GM21825 (cell line): ENCODE data around the gene BCDIN3D.
"Not testable (repeated sequence)": the region's sequence is repeated elsewhere in the genome, so short reads cannot be mapped to it uniquely, and the experiment has no call there.

Experiments used
- ATAC-seq: cut with Tn5 transposase; IDR thresholded peaks from one replicate; pipeline ENCODE4 v1.9.1; 2021; ENCODE audit warnings: mild to moderate bottlenecking, moderate library complexity; ENCODE audit not compliant: unreplicated experiment

The BCDIN3D gene, protein sequence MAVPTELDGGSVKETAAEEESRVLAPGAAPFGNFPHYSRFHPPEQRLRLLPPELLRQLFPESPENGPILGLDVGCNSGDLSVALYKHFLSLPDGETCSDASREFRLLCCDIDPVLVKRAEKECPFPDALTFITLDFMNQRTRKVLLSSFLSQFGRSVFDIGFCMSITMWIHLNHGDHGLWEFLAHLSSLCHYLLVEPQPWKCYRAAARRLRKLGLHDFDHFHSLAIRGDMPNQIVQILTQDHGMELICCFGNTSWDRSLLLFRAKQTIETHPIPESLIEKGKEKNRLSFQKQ

DNA sequence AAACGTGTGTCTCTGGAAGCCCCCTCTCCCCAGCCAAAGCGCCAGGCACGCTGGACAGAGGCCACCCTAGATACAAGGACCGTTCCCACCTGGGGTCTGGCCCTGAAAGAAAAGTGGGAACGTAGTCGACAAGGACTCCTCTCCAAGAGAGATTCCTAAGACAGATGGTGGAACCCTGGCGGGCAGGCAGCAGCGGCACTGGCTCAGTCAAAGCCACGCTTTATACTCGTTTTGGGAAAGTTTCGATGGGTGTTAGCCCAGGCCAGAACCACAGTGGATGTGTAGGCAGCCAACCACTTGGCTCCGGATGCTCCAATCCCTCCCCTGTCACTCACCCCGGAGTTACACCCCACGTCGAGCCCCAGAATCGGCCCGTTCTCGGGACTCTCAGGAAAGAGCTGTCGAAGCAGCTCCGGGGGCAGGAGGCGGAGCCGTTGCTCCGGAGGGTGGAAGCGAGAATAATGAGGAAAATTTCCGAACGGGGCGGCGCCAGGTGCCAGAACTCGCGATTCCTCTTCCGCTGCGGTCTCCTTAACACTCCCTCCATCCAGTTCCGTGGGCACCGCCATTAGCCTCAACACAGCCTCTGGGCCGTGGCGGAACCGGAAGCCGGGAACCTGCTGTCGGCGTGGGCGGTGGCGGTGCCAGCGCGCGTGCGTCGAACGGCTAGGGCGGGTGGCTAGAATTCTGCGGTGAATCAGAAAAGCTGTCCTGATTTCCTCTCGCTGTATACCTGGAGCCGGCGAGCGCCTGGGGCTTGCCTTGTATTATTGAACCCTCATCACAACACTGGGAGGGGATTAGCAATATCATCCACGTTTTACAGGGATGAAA is at the start of gene BCDIN3D:
Gene BCDIN3D, minus strand, starts transcription at position 588 of the 834 bp plus-strand sequence. Its CDS starts 19 bp downstream, at position 569.
- ATAC-seq: peak; percentile 82

DNA sequence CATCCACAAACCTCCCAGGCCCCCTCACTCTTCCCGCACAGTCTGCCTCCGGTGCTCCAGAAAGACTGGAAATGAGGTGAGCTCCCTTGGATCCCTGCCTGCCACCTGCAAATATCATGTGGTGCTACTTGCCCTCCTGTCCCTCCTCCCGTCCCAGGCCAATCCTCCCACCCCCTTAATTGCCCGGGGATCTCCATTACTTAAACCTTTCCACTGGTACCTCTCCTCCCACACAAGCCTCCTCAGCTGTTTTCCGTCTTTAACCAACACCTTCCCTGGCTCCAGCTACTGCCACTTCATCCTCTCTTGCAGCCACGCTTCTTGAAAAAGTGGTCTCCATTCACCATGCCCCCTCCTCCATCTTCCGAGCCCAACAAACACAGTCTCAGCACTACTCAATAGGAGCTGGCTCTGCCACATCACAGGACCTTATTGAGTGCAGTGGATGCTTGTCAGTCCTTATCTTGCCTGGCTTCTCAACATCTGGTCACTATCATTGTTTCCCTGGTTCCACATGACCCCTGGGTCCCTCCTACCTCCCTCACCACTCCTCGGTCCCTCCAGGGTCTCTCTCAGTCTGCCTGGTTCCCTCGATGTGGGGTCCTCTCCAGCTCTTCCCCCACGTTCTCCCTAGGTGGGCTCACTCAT is 49.3 kb upstream of the BCDIN3D start:
- no peak for ATAC-seq

DNA sequence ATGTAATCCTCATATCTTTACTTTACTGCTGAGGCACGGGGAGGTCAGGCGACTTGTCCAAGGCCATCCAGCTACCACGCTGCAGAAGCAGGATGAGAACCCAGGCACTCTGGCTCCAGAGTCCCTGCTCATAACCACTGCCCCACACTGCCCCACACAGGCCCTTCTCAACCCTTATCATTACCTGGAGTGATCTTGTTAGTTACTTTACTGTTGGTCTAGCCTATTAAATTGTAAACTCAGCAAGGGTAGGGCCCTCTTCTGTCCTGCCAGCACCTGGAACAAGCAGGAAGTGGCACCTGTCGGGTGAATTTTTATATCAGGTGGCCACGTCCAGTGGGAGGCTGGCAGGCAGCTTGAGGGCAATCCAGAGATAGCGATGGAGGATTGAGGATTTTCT is 48.6 kb upstream of the BCDIN3D start:
- ATAC-seq: no peak

DNA sequence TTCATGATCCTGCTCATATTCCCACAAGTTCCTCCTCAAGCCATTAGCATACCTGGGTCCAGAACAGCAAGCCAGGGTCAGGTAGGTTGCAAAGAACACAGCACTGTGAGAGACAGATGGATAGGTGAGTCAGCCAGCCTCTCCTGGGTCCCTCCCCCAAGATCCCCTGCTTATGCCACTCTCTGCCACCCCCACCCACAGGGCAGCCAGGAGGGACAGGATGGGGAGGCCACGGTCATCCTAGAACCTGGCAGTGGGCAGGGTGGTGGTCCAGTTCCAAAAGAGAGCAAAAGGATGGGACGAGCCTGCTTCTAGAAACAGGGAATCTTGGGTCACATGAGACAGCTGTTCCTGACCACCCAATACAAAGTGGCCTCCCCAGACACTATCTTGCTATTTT is 48.1 kb upstream of the BCDIN3D start:
- ATAC-seq: no peak

DNA sequence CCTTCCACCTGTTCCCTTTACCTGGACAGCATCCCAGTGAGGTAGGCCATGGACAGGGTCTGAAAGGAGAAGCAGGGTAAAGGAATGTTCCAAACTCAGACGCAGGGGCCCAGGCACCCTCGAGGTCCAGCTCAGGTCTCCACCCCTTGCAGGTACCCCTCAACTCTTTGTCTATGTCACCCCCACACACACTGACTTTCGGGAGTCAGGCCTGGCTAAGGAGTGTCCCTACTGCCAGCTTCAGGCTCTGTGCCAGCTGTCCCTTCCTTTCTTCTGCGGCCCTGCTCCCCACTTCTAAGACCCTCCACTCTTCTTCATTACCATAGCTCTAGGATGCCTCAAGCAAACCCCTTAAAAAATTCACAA is 47.2 kb upstream of the BCDIN3D start:
- ATAC-seq: no peak

DNA sequence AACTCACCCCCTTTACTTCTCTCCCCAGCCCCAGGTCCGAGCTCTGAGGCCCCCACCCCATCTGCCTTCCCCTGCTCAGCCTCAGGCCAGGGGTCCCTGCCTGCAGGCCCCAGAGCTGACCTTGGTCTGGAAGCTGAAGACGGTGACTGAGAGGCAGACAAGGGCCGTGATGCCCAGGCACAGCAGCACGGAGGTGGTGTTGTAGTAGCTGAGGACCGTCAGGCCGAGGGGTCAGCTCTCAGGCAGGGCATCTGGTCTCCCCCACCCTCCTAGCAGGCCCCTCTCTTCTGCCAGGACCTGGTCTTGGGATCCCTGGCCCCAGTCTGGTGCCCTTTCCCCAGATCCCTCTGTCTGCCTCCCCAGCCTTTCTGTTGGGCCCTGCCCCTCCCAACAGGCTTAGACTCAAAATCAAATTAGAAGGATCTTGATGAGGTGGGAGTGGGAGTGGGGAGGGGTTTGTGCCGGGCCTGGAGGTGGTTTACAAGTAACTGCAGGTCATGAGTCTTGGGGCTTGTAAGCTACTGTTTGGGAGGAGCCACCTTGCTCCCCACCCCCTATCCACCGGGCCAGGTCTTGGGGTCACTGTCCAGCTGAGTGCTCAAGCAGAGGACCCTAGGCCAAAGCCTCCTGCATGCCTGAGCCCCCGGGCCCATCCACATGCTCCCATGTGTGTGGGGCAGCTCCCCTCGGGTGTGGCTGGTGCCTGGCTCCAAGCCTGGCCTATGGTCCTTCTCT is 46.6 kb upstream of the BCDIN3D start:
- ATAC-seq: no peak

DNA sequence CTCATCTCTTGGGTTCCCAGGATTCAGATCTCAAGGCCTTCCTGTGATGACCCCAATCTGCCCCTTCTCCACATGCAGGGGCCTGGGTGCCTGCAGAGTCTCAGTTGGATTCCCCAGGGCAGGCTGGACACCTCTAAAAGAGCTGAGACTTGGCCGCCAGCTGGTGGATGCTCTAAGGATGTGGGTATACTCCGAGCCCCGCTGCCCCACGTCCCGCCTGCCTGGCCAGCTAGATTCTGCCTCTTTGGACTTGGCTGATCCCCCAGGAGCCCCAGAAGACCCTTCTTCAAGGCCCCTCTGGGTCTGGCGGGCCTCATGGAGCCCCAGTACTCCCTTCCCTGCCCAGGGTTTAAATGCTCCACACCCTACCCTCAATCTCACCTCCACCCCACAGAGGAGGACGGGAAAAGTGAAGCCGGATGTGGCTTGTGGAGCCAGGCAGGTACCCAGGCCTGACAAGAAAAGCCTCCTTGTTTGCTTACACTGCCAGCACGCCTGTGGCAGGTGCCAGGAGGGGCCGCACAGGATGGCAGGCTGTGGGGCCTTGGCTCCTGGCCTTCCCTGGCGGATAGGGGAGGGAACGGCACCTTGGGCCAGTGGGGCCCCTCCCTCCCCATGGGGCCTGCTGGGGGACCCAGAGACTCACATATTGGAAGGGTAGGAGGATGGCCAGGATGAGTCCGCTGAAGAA is 45.7 kb upstream of the BCDIN3D start:
- no peak for ATAC-seq

DNA sequence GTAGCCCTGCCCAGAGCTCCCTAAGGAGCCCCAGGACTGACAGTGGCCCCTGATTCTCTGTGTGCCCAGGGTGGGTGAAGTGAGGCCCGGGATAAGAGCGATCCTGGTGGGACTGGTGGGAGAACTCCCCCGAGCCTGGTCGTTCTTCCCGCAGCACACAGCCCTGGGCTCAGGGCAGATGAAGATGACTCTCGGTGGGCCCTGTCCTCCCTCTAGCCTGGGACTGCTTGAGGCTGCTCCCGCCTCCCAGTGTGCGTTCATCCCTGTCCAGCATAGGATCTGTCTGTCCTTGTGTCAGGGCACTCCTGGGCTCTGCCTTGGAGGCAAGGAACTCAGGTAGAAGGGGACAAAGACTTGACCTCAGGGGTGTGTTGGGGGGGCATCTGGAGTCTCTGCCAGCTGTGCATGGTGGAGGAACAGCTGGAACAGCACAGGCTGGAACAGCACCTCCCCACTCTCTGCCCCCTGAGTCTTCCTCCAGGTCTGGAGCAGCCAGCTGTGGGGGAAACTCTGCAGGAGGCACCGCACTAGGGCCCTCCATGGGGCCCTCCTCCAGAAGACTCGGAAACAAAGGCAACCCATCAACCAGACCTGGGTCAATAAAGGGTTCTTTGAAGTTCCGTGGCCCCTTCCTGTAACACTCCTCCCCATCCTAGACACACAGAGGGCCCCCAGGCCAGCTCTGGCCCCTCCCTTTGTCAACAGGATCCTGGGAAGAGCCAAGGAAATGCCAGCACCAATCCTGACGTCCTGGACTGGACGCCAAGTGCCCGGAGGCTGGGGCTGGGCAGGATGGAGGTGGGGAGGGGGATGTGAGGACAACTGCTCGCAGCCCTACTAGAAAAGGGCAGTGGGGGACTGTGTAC is 44.9 kb upstream of the BCDIN3D start:
- ATAC-seq: no peak

DNA sequence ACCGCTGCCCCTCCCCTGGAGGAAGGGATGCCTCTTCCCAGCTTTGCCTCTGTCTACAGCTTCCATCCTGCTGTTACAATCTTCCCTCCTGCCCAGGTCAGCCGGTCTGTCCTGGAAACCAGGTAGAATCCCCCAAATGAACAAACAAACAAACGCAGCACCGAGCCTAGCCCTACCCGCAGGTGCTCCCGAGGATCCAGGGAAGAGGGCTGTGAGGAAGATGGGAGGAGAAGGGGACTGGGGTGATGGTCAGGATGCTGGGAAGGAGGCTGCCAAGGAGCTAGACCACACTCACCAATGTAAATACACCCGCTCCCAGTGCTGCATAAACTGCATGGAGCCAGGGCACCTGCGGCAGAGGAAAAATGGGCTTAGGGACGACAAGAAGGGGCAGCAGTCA is 44.2 kb upstream of the BCDIN3D start:
- no peak for ATAC-seq

DNA sequence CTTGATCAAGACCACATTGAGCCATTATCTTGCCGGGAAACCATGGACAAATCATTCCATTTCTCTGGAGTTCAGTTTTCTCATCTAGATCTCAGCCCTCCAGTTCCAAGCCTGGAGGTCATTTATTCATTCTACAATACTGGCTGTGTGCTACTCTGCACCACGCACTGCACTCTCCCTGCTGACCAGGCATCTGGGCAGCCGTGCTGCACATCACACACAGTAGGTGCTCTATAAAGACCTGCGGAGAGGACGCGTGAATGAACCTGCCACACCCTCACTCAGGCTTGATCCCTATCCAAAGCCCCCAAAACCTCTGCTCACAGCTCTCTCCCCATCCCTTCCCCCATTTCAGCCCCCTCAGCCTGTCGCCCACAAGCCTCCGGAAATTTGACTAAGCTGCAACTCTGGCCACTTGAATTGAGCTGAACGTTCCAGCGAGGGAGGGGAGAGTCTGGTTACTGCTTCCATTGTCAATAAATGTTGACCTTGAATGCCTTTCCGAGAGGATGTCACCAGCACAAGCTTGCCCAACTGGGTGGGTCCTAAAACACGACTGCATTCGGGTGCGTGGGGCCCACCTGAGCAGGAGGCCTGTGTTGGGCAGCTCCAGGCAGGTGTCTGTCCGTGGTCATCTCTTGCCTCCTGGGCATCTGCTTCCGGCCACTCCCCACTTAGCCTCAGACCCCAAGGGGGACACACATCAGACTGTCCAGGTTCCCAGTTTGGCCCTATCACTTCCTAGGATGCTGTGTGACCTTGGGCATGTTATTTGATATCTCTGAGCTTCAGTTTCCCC is 43.0 kb upstream of the BCDIN3D start:
- no peak for ATAC-seq

DNA sequence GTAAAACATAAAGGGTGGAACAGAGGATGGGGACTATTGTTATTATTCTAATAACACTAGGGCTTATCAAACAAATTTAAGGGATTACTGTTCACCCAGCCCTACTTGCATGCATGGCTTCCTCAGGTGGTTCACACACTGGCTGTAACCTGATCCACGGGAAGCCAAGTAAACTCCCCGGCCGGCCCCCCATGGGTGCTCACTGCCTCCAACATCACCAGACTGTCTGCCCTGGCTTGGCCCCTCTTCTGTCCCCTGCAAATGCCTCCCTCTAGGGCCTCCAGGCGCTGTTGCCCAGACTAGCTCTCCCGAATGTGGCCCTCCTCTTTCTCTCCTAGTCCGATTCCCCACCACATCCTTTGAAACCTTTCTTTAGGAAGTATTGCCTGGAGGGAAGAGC is 42.2 kb upstream of the BCDIN3D start:
- no peak for ATAC-seq

DNA sequence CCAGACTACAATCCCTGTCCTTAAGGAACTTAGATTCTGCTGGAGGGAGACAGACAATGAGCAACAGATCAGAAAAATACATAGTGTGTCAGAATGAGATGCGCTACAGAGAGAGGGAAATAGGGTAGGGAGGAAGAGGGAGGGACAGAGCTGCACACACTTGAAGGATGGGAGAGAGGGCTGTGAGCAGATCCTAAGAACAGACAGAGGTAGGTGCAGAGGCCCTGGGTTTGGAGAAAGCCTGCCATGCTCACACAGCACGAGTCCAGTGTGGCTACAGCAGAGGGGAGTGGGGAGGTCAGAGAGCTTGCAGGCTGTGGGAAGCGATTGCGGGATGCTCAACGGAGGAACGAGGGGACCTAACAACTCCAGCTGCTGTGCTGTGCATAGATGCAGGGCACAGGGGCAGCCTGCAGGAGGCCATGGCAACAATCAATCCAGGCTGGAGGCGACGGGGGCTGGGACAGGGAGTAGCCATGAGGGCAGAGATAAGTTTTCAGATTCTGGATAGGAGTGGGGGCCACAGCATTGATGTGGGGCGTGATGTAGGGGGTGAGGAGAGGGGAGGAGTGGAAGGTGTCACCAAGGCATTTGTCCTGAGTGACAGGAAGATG is 40.1 kb upstream of the BCDIN3D start:
- no peak for ATAC-seq

DNA sequence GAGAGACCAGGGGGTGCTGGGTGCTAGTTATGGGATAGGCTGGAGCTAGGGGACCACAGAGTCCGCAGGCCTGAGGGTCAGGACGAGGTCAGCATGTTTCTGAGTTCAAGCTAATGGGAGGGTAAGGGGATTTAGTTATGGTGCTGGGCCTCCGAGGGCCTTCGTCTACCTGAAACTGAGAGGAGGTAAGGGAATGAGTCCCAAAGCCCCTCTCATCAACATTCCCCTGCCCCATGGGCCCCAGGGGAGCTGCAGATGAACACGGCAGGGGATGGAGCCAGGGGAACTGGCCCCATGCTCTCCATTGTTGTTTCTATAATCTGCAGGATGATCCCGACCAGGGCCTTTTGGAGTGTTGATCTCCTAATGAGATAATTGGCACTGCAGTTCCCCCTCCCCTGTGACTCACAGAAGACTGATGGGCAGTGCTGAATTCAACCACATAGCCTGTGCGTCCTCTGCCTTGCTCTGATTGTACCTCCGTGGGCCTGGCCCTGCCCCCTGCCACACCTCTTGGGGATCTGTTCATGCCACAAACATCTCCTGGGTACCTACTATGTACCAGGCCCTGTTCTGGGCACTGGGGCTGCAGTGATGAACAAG is 39.4 kb upstream of the BCDIN3D start:
- ATAC-seq: no peak

DNA sequence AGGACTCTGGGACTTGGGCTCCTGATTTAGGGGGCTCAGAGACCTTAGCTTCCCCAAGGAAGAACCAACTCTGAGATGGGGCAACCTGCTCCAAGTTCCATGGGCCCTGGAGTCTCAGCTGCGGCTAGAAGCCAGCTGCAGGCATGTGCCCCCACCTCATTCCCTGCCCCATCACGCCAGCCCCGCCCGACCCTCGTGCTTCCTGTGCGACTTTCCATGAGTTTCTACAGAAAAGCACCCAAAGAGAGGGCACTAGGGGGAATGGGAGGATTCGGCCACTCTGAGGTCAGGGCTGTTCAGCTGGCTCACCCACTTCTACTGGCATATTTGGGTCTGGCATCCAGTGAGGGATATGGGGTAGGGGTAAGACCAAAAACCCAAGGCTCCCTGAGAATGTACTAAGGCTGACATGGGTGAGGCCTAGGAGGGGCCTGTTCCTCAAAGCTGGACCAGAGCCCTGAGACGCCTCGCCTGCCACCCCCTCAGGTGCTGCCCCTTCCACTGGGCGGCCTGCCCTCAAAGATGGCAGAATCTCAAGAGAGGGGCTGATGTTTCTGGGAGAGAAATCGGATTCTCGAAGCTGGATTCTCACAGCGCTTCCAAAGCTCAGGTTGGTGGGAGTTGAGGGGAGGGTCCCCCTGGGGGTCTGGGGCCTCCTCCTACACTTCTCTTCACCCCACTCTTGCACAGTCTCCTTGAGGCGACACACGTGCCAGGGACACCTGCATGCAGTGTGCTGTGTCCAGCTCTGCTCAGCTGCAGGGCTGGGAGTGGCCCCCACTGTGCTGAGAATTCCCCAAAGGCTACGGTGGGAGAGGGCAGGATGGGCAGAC is 38.7 kb upstream of the BCDIN3D start:
- ATAC-seq: no peak

DNA sequence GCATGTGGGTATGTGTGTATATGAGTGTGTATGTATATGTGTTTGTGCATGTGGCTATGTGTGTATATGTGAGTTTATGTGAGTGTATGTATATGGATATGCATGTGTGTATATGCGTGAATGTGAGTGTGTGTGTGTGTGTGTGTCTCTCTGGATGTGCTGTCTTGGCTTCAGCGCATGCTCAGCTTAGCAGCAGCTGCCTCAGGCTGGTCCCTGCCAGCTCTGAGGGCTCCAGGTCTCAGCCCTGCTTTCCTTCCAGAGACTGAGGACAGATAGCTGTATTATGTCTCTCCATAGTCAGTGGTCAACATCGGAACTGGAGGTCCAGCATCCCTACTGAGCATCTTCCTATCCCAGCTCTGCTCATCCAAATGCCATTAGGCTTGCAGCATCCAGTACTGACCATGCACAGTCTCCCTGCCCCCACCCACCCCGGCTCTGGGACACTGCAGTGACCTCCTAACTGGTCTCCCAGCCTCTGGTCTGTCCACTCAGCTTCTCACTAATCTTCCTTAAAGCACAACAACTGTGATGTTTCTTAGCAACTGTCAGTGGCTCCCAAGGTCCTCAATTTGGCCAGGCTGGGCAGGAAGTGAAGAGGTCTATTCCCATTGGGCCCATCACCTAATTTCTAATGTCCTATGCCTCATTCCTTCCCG is 38.0 kb upstream of the BCDIN3D start:
- no peak for ATAC-seq

DNA sequence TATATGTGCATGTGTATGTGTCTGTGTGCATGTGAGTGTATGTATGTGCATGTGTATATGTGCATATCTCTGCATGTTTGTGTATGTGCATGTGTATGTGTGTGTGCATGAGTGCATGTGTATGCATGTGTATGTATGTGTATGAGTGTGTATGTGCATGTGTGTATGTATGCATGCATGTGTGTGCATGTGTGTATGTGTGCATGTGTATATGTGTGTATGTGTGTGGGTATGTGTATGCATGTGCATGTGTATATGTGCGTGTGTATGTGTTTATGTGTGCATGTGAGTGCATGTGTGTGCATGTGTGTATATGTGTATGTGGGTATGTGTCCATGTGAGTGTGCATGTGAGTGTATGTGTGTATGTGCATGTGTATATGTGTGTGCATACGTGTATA is 36.2 kb upstream of the BCDIN3D start:
- not testable (repeated sequence) for ATAC-seq

DNA sequence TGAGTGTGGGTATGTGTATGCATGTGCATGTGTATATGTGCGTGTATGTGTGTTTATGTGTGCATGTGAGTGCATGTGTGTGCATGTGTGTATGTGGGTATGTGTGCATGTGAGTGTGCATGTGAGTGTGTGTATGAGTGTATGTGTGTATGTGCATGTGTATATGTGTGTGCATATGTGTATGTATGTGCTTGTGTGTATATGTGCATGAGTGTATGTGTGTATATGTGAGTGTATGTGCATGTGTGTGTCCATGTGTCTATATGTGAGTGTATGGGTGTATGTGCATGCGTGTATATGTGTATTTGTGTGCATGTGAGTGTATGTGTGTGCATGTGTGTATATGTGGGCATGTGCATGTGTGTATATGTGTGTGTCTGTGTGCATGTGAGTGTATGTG is 35.1 kb upstream of the BCDIN3D start:
- ATAC-seq: no peak
